ENCODE results near the gene DNAH1. TPM values are rescaled to one million over a fixed set of nuclear protein-coding genes. Genes with fewer than 3 reads are reported as not detected.
A peak's percentile ranks its signal among the peaks of the same experiment; 100 is the strongest.

DNAH1 gene
- total RNA-seq, 1 donor from 2014 or later = 11.2 TPM

GRCh38 chr3:52289747-52290595 lies 26.1 kb upstream of the DNAH1 start:
- H3K4me1 ChIP-seq = peaks cover 14% of the 10 kb centered on the region
- ATAC-seq = no peak

GRCh38 chr3:52290596-52291507 lies 25.3 kb upstream of the DNAH1 start:
- intact Hi-C loops (cut with DNase I) = no loop called here
- Histone ChIP-seq H3K27me3 (no peaks in the 10 kb centered on the region), H3K27ac (no peak overlapping the region), H3K36me3 (peaks cover 30% of the 10 kb centered on the region), H3K9me3 (no peaks in the 10 kb centered on the region), H3K4me3 (no peak overlapping the region), H3K4me1 (peaks cover 14% of the 10 kb centered on the region)
- DNase-seq (peak; percentile 59), ATAC-seq (no peak)
- no peak for TF ChIP-seq CTCF (IDR thresholded peaks at IDR 0.05)

More at GRCh38 chr3:52289747-52290595, 26.1 kb upstream of the DNAH1 start:
- DNase-seq = peak; percentile 62
- H3K4me3 ChIP-seq = no peak overlapping the region
- no peak overlapping the region for H3K27ac ChIP-seq
- peaks cover 26% of the 10 kb centered on the region for H3K36me3 ChIP-seq
- H3K27me3 ChIP-seq = no peaks in the 10 kb centered on the region
- no peak for TF ChIP-seq CTCF (IDR thresholded peaks at IDR 0.05)
- no peaks in the 10 kb centered on the region for H3K9me3 ChIP-seq
- intact Hi-C loops (cut with DNase I) = no loop called here

GRCh38 chr3:52291508-52292181 lies 24.5 kb upstream of the DNAH1 start:
- Histone ChIP-seq H3K27ac (no peak overlapping the region), H3K36me3 (peaks cover 30% of the 10 kb centered on the region), H3K27me3 (no peaks in the 10 kb centered on the region), H3K4me1 (peaks cover 12% of the 10 kb centered on the region), H3K4me3 (no peak overlapping the region), H3K9me3 (no peaks in the 10 kb centered on the region)
- DNase-seq (peak; percentile 55), ATAC-seq (no peak)
- peak; percentile 40 for TF ChIP-seq CTCF (IDR thresholded peaks at IDR 0.05)
- intact Hi-C loops (cut with DNase I) = no loop called here

GRCh38 chr3:52292247-52293065 lies 23.7 kb upstream of the DNAH1 start:
- no peak overlapping the region for H3K4me3 ChIP-seq
- ATAC-seq = no peak
- intact Hi-C loops (cut with DNase I) = no loop called here
- H3K9me3 ChIP-seq = no peaks in the 10 kb centered on the region
- peaks cover 8% of the 10 kb centered on the region for H3K4me1 ChIP-seq
- no peak for DNase-seq
- H3K27ac ChIP-seq = no peak overlapping the region
- H3K36me3 ChIP-seq = peaks cover 30% of the 10 kb centered on the region
- TF ChIP-seq CTCF (IDR thresholded peaks at IDR 0.05) = no peak
- no peaks in the 10 kb centered on the region for H3K27me3 ChIP-seq
